Thyroid gland (tissue), 4 donors: ENCODE data around the gene SYN1. TPM values are rescaled to one million over a fixed set of nuclear protein-coding genes. Genes with fewer than 3 reads are reported as not detected.
A peak's percentile ranks its signal among the peaks of the same experiment; 100 is the strongest.

ENCODE experiments used
- DNase-seq, 2 donors: peaks; one replicate each; pipeline ENCODE4 v3.0.0-alpha.2; 2019
- H3K27ac ChIP-seq, 3 donors: fragments of 200-600 bp; sonication (generic); 1 replicate in 2 of 3; 2 replicates in 1 of 3; pipeline ENCODE4 v1.5.1; 2016 to 2019; ENCODE audit warnings: mild to moderate bottlenecking in 1 of 3, moderate library complexity in 1 of 3
- H3K27me3 ChIP-seq: fragments of 200-600 bp; sonication (generic); one replicate; pipeline ENCODE4 v1.5.1; 2019
- H3K36me3 ChIP-seq, 2 donors: fragments of 200-600 bp; sonication (generic); one replicate each; pipeline ENCODE4 v1.5.1; 2016 to 2019
- H3K4me1 ChIP-seq, 2 donors: fragments of 200-600 bp; sonication (generic); one replicate each; pipeline ENCODE4 v1.5.1; 2017 to 2019
- H3K4me3 ChIP-seq, 3 donors: fragments of 200-600 bp; sonication (generic); replicated peaks in 1 of 3; 1 replicate in 2 of 3; 2 replicates in 1 of 3; pipeline ENCODE4 v1.5.1; 2016; ENCODE audit warnings: mild to moderate bottlenecking in 1 of 3
- H3K9me3 ChIP-seq: fragments of 200-600 bp; sonication (generic); one replicate; pipeline ENCODE4 v1.5.1; 2017
- POLR2A ChIP-seq, 2 donors: fragments of 450-650 bp; IDR thresholded peaks; one replicate each; pipeline ENCODE4 v1.6.1; 2017; ENCODE audit warnings: antibody characterized with exemption in 2 of 2, mild to moderate bottlenecking in 2 of 2, moderate library complexity in 1 of 2
- WGBS, 2 donors: methylation state at CpG; one replicate each; pipeline ENCODE4 v1.1.5; 2017; 5-methylcytosine and 5-hydroxymethylcytosine counted together
- intact Hi-C: fragments of 100-400 bp; cut with DNase I; formaldehyde crosslinking; loops from one replicate; pipeline ENCODE4 v1.15.1; 2023
- total RNA-seq, 4 donors: library from RNA; depleted of rRNA; stranded (reverse); fragments of >200 nt; gene quantifications; one replicate each; pipeline ENCODE4 v1.2.3, GENCODE V29; 2016
- TF ChIP-seq, protein P1 (sequence below), 6 experiments: fragments of 200-600 bp in 3 of 6; fragments of 450-650 bp in 3 of 6; sonication (generic) in 3 of 6; IDR thresholded peaks; one replicate each; pipeline ENCODE4 v1.5.1; 2016 to 2019; ENCODE audit warnings: antibody characterized with exemption in 6 of 6, mild to moderate bottlenecking in 2 of 6, inconsistent platforms in 1 of 6, moderate library complexity in 1 of 6

Gene SYN1
- total RNA-seq, 4 donors from 2014 or later = 0.13 to 0.15 TPM; not detected in 2

DNA sequence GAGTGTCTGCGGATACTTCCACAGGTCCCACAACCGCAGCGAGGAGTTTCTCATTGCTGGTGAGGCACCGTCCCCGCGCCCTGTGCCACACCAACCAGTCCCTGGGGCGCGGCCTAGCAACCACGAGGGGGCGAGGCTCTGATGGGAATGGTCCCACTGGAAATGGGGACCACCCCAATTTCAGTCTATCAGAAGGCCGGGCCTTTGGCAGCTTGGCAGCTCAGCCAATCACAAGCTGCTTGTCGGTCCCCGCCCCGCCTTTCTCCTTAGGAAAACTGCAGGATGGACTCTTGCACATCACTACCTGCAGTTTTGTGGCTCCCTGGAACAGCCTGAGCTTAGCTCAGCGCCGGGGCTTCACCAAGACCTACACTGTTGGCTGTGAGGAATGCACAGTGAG lies 34.4 kb downstream of the SYN1 start:
- no peak for DNase-seq
- intact Hi-C loops = no loop called here
- no peaks in the 10 kb centered on the region for H3K9me3 ChIP-seq
- H3K4me3 ChIP-seq = no peak overlapping the region
- TF ChIP-seq, protein P1, sequence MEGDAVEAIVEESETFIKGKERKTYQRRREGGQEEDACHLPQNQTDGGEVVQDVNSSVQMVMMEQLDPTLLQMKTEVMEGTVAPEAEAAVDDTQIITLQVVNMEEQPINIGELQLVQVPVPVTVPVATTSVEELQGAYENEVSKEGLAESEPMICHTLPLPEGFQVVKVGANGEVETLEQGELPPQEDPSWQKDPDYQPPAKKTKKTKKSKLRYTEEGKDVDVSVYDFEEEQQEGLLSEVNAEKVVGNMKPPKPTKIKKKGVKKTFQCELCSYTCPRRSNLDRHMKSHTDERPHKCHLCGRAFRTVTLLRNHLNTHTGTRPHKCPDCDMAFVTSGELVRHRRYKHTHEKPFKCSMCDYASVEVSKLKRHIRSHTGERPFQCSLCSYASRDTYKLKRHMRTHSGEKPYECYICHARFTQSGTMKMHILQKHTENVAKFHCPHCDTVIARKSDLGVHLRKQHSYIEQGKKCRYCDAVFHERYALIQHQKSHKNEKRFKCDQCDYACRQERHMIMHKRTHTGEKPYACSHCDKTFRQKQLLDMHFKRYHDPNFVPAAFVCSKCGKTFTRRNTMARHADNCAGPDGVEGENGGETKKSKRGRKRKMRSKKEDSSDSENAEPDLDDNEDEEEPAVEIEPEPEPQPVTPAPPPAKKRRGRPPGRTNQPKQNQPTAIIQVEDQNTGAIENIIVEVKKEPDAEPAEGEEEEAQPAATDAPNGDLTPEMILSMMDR (IDR thresholded peaks at IDR 0.05) = no peak
- TF ChIP-seq POLR2A (IDR thresholded peaks at IDR 0.05) = no peak
- no peaks in the 10 kb centered on the region for H3K27me3 ChIP-seq
- H3K4me1 ChIP-seq = no peaks in the 10 kb centered on the region
- 50% methylated on average over 2 of the region's 16 CpGs; no CpG with 5 or more reads in 1 of the 2 donors for WGBS, 2 donors
- H3K36me3 ChIP-seq = no peaks in the 10 kb centered on the region
- no peak overlapping the region for H3K27ac ChIP-seq

DNA sequence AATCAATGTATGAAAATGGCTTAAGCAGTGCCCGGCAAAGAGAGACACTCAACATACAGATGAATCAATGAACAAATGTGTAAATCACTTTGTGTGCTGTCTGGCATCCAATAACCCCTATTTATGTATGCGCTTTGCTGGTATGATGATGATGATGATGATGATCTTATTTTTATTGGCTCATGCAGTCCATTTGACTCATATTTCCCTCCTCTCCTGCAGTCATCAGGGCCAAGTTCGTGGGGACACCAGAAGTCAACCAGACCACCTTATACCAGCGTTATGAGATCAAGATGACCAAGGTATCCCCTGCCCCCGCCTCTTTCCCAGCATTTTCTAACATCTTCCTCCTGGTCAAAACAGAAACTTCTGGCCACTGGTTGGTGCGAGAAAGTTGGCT lies 34.9 kb downstream of the SYN1 start:
- Histone ChIP-seq H3K4me1 (no peaks in the 10 kb centered on the region), H3K36me3 (no peaks in the 10 kb centered on the region), H3K9me3 (no peaks in the 10 kb centered on the region), H3K4me3 (no peak overlapping the region), H3K27ac (no peak overlapping the region), H3K27me3 (no peaks in the 10 kb centered on the region)
- WGBS, 2 donors = 81 to 87% methylated on average over 6 of the region's 6 CpGs
- intact Hi-C loops = no loop called here
- no peak for DNase-seq
- no peak for TF ChIP-seq POLR2A (IDR thresholded peaks at IDR 0.05)
- TF ChIP-seq, protein P1 (IDR thresholded peaks at IDR 0.05) = no peak

DNA sequence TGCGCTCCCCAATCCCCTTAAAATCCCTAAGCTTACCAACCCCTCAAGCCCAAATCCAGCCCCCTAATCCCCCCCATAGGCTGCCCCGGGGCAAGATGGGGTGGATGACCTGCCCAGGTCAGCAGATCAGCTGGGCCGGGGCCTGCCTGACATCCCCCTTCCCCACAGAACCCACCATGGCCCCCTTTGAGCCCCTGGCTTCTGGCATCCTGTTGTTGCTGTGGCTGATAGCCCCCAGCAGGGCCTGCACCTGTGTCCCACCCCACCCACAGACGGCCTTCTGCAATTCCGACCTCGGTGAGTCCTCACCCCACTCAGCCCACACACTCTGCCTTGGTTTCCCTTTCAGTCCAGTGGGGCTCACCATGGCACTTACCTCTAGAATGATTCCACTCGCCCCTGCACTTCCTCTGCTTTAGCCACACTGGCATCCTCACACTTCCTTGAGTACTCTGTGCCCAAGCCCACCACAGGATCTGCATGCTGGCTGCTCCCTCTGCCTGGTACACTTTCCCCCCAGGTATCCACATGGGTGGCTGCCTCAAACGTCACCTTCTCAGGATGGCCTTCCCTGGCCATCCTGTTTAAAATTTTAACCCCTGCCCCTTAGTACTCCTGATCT lies 36.3 kb downstream of the SYN1 start:
- Histone ChIP-seq H3K9me3 (no peaks in the 10 kb centered on the region), H3K4me1 (no peaks in the 10 kb centered on the region), H3K27me3 (no peaks in the 10 kb centered on the region), H3K36me3 (no peaks in the 10 kb centered on the region), H3K4me3 (no peak overlapping the region), H3K27ac (peak overlapping the region in 2 of 3 donors; percentile 24 to 33)
- intact Hi-C loops = no loop called here
- 62 to 75% methylated on average over 8 of the region's 8 CpGs for WGBS, 2 donors
- DNase-seq = no peak
- TF ChIP-seq, protein P1 (IDR thresholded peaks at IDR 0.05) = no peak
- no peak for TF ChIP-seq POLR2A (IDR thresholded peaks at IDR 0.05)

DNA sequence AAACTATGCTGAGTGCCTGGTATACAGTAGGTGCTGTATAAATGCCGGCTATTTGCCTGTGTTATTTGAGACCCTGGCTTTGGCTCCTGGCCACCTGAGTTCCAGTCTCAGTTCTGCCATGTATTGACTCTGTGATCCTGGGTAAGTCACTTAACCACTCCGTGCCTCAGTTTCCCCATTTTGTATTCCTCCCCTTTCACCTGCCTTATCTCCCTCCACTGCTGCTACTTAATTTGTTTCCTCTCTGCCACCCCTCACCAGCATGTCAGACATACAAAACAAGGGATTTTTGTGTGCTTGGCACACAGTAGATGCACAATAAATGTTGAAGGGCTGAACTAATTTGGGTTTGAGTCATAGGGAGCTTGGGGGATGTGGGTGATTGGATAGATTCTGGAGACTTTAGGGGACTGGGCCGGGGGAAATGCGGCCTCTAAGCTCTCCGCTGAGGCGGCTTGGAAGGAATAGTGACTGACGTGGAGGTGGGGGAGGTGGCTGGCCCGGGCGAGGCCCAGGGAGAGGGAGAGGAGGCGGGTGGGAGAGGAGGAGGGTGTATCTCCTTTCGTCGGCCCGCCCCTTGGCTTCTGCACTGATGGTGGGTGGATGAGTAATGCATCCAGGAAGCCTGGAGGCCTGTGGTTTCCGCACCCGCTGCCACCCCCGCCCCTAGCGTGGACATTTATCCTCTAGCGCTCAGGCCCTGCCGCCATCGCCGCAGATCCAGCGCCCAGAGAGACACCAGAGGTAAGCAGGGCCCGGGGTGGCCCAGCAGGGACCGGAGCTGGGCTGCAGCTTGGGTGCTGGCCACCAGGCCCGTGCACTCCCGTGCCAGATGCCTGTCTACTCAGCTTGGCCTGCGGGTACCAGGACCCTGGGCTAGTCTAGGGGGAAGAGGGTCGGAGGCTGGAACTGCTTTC lies 37.7 kb downstream of the SYN1 start, which contains the start of gene TIMP1:
Gene TIMP1, plus strand, starts transcription at position 706 of the 917 bp plus-strand sequence. CDS start 980 bp downstream, outside the sequence.
- WGBS, 2 donors = 20 to 26% methylated on average over 12 of the region's 28 CpGs
- Histone ChIP-seq H3K4me3 (peak within 1 kb of the TSS in 1 of 3 donors; percentile 17), H3K36me3 (no peaks in the 10 kb centered on the region), H3K27me3 (no peaks in the 10 kb centered on the region), H3K9me3 (no peaks in the 10 kb centered on the region), H3K27ac (peak within 1 kb of the TSS in 2 of 3 donors; percentile 33 to 45), H3K4me1 (no peaks in the 10 kb centered on the region)
- TF ChIP-seq, protein P1 (IDR thresholded peaks at IDR 0.05) = no peak
- peak in 1 of 2 donors; percentile 32 for TF ChIP-seq POLR2A (IDR thresholded peaks at IDR 0.05)
- peak; percentile 72 for DNase-seq
- intact Hi-C loops = no loop called here

DNA sequence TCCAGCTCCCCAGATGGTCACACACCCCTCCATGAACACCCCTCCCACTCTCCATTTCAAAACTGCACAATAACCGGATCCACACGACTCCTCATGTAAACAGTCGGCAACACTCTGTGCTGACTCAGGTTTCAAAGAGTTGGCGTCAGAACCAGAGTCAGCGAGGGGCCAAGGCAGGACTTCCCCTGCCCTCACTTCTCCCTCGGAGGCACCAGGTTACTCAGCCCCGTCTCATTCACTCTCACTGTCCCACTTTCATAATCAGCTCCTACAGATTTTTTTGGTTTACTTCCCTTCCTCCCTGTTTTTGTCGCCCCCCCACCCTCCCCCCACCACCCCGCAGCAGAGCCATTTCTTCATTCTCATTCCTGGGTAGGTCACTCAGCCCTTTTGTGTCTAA lies 40.1 kb downstream of the SYN1 start:
- intact Hi-C loops = no loop called here
- no peaks in the 10 kb centered on the region for H3K27me3 ChIP-seq
- TF ChIP-seq, protein P1 (IDR thresholded peaks at IDR 0.05) = no peak
- TF ChIP-seq POLR2A (IDR thresholded peaks at IDR 0.05) = no peak
- DNase-seq = no peak
- WGBS, 2 donors = 60 to 77% methylated on average over 9 of the region's 9 CpGs
- H3K36me3 ChIP-seq = no peaks in the 10 kb centered on the region
- no peak overlapping the region for H3K27ac ChIP-seq
- no peak overlapping the region for H3K4me3 ChIP-seq
- no peaks in the 10 kb centered on the region for H3K4me1 ChIP-seq
- no peaks in the 10 kb centered on the region for H3K9me3 ChIP-seq
